GM18907 (cell line): ENCODE measurements around the gene SLFN5.
"Not testable (repeated sequence)": the region's sequence is repeated elsewhere in the genome, so short reads cannot be mapped to it uniquely, and the experiment has no call there.

Experiments used
- ATAC-seq: cut with Tn5 transposase; IDR thresholded peaks from one replicate; pipeline ENCODE4 v1.9.1; 2021; ENCODE audit warnings: mild to moderate bottlenecking, moderate library complexity; ENCODE audit not compliant: unreplicated experiment

SLFN5 gene

GRCh38 chr17:35242805-35243560 lies at the start of gene SLFN5:
TSS of gene SLFN5 (plus strand) at chr17:35243072. CDS start at chr17:35258691, 15,619 bp downstream.
- peak; percentile 86 for ATAC-seq

GRCh38 chr17:35194001-35194400 lies 48.9 kb upstream of the SLFN5 start, which contains the start of gene SLC35G3:
TSS of gene SLC35G3 (minus strand) at chr17:35194393. CDS start at chr17:35194307, 86 bp downstream.
- ATAC-seq: not testable (repeated sequence)

DNA sequence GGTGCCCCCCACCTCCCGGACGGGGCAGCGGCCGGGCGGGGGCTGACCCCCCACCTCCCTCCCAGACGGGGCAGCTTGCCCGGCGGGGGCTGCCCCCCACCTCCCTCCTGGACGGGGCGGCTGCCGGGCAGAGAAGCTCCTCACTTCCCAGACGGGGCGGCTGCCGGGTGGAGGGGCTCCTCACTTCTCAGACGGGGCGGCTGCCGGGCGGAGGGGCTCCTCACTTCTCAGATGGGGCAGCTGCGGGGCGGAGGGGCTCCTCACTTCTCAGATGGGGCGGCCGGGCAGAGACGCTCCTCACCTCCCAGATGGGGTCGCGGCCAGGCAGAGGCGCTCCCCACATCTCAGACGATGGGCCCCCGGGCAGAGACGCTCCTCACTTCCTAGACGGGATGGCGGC lies 47.8 kb upstream of the SLFN5 start:
- not testable (repeated sequence) for ATAC-seq

- ATAC-seq: not testable (repeated sequence)
These were observed 40.3 kb upstream of the SLFN5 start for GRCh38 chr17:35202582-35202981.

DNA sequence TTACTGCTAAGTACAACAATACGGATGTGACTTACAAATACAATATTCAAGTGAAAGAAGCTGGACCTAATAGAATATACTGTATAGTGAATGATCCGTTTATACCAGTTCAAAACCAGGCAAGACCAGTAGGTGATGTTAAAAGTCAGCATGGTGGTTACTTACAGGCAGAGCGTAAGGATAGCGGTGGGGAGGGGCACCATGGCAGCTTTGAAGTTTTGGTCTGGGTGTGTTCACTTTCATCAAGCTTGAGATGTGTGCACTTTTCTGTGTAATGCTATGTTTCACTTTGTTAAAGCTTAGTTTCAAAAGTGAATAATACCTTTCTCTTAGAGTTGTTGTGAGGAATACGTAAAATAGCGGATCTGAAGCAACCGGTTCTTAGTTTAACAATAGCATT lies 32.1 kb upstream of the SLFN5 start:
- no peak for ATAC-seq

DNA sequence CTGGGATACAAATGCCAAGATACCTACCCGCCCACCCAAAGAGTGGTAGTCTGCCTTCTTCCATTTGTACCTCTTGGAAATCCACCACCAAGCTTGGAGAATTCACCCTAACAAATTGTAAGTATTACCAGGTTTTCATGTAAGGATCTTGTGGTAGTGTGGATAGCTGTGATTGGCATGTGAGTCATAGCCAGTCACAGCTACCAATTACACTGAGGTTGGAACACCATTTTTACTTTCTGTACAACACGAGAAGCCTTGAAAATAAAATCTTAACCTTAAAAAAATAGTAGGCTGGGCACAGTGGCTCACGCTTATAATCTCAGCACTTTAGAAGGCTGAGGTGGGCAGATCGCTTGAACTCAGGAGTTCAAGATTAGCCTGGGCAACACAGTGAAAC lies 30.2 kb upstream of the SLFN5 start:
- ATAC-seq: no peak

DNA sequence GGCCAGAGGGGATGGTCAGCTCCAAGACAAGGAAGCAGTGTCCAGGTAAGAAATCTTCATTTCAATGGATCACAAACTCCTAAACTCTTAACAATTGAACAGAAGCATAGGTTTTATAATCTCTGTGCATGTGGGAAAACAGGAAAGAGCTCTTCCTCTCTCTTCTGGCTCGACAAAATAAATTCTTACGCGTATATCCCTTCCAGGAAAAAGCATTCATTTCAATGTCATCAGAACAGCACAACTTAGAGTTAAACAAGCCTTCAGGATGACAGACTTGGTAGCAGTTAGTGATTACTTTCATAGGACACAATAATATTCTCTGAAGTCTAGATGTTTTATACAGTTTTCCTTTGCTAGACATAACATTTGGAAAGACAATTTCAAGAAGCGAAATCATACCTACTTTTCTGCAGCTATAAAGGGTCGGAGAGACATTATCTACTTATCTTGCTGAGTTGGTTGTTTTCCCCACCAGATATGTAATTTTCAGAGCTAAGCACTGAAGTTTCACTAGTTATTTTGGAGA lies 29.4 kb upstream of the SLFN5 start:
- ATAC-seq: no peak

DNA sequence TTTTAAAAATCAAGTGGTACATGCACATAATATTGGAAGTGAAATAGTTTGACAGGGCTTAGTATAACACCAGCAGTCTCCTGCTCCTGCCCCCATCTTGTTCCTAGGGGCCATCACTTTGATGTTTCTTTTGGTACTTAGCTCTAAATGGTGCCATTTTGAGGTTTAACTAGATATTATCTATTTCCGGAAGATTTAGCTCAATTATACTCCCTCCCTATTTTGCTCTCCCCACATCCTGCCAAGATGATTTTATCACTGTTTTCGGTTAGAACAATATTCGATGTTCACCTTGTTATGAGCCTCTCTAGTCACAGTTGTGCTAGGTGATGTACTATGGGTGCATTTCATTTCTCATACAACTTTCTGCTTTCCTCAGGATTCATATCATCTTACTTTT lies 28.7 kb upstream of the SLFN5 start:
- no peak for ATAC-seq

GRCh38 chr17:35214631-35215273 lies 28.1 kb upstream of the SLFN5 start:
- ATAC-seq: no peak

DNA sequence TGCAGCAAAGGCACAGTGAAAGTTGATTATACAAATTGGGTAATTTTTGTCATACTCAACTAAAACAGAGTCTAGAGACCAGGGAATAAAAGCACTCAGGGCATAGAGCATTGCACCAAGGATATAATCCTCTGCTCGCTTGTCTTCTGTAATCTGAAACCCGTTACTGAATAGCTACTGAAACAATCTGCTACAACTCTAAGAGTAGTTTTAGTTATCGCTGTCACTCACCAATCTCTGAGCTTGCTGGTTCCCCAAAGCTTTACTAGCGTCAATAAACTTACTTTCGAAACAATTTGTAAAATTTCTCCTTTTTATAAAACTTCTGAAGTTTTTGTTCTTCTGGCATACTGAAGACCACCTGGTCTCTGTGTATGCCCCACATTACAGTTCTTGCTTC lies 25.8 kb upstream of the SLFN5 start:
- ATAC-seq: no peak

DNA sequence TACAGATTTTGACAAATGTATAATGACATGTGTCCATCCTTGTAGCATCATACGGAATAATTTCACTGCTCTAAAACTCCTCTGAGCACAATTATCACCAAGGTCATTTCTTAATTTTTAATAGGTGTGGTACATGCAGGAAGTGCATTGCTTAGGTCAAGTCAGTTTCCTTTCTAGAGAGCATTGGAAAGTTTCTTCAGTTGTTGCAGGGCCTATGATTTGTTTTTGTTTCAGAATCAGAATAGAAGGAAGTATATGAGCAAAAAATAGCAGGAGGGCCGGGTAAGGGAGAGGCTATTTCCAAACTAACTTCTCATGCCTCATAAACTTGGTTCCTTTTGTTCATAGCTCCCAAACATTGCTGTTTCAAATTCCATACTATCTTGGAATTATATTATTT lies 24.0 kb upstream of the SLFN5 start:
- no peak for ATAC-seq

DNA sequence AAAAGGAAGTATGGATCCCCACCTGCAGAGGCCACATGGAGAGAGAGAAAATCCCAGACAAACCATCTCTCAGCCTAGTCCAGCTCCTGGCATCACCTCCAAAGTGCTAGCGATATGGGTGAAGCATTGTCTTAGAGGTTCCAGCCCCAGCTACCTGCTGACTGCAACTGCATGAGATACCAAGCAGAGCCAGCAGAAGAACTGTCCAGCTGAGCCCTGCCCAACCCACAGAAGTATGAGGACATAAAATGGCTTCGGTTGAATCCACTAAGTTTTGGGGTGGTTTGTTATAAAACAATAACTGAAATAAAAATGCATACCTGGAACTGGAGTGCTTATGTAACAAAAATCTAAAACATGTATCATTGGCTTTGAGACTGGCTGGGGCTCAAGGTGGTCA lies 20.4 kb upstream of the SLFN5 start:
- ATAC-seq: no peak

DNA sequence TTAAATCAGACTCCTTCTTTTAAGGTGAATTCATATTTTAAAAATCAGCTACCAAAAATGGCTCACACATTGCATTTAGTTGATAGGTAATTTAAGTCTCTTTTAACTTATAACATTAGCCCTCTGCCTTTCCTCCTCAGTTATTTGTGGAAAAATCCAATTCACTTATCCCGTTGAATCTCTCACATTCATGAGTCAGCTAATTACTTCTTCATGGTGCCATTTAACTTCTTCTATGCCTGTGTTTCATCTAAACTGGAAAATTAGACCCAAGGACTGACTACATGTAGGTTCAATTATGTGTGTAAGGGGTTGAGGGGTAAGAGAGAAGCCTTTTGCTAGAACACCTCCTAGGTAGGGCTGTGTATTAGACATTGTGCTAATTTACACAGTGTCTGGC lies 18.4 kb upstream of the SLFN5 start:
- no peak for ATAC-seq

GRCh38 chr17:35227546-35227945 lies 15.3 kb upstream of the SLFN5 start:
- ATAC-seq: no peak

DNA sequence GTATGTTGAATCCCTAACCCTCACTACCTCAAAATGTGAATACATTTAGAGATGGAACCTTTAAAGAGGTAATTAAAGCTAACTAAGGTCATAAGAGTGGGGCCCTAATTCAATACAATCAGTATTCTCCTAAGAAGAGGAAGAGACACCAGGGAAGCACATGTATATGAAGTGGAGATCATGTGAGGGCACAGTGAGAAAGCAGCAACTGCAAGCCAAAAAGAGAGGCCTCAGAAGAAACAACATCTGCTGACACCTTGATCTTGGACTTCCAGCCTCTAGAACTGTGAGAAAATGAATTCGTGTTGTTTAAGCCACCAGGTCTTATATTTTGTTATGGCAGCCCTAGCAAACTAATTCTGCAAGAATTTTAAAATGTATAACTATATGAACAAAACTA lies 13.2 kb upstream of the SLFN5 start:
- no peak for ATAC-seq

DNA sequence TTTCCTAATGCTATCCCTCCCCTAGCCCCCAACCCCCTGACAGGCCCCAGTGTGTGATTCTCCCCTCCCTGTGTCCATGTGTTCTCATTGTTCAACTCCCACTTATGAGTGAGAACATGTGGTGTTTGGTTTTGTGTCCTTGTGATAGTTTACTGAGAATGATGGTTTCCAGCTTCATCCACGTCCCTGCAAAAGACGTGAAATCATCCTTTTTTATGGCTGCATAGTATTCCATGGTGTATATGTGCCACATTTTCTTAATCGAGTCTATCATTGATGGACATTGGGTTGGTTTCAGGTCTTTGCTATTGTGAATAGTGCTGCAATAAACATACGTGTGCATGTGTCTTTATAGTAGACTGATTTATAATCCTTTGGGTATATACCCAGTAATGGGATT lies 8.6 kb upstream of the SLFN5 start:
- ATAC-seq: not testable (repeated sequence)

GRCh38 chr17:35235289-35235688 lies 7.6 kb upstream of the SLFN5 start:
- no peak for ATAC-seq

DNA sequence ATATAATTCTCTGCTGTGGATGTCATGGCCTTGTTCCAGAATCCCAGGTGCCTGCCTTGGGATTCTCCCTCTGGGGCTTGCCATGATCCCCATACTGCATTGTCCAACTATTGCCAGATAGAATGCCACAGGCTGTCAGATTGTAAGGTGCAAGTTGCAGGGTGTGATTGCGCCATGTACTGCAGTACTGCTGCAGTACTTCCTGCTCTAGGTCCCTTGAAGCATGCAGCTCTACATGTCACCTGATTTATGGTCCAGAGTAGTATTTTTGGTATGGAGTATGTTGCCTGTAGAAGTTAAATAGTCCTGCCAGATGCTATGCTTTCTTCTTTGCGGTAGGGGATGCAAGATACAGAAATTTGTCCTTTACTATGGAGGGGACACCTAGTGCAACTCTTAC lies 7.0 kb upstream of the SLFN5 start:
- no peak for ATAC-seq

- ATAC-seq: no peak
These were observed 6.1 kb upstream of the SLFN5 start for GRCh38 chr17:35236821-35237220.

DNA sequence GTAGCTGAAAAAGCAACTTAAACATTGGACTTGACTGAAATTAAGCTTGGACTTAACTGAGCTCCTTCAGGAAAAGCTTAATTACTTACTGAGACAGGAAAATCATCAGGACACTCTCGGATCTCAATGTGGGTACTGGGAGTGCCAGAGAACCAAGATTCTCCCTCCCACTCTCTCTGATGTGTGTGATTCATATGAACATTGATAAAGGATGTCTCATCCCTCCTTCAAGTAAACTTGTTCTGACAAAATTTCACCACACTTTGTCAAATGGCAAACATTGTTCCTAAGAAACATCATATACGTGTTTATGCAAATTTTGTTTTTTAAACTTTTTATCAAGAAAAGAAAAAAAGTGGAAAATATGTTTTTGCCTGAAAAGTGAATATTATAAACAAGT lies 4.1 kb upstream of the SLFN5 start:
- no peak for ATAC-seq

GRCh38 chr17:35239823-35240222 lies 3.0 kb upstream of the SLFN5 start:
- no peak for ATAC-seq

DNA sequence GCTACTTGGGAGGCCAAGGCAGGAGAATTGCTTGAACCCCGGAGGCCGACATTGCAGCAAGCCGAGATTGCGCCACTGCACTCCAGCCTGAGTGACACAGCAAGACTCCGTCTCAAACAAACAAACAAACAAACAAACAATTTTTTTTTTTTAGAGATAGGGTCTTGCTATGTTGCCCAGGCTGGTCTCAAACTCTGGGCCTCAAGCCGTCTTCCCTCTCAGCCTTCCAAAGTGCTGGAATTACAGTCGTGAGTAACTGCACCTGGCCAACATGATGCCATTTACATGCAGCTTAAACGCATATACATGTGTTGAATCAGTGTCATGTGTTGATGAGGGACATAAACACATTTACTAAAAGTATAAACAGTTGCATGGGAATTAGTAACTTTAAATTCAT lies 2.0 kb upstream of the SLFN5 start:
- no peak for ATAC-seq
